Kidney glomerular epithelial cell (primary cell): ENCODE data around the gene GNB4.

Experiments
- DNase-seq: peaks from one replicate; lab custom pipeline; 2025; lab: John Stamatoyannopoulos, UW

The GNB4 gene

DNA sequence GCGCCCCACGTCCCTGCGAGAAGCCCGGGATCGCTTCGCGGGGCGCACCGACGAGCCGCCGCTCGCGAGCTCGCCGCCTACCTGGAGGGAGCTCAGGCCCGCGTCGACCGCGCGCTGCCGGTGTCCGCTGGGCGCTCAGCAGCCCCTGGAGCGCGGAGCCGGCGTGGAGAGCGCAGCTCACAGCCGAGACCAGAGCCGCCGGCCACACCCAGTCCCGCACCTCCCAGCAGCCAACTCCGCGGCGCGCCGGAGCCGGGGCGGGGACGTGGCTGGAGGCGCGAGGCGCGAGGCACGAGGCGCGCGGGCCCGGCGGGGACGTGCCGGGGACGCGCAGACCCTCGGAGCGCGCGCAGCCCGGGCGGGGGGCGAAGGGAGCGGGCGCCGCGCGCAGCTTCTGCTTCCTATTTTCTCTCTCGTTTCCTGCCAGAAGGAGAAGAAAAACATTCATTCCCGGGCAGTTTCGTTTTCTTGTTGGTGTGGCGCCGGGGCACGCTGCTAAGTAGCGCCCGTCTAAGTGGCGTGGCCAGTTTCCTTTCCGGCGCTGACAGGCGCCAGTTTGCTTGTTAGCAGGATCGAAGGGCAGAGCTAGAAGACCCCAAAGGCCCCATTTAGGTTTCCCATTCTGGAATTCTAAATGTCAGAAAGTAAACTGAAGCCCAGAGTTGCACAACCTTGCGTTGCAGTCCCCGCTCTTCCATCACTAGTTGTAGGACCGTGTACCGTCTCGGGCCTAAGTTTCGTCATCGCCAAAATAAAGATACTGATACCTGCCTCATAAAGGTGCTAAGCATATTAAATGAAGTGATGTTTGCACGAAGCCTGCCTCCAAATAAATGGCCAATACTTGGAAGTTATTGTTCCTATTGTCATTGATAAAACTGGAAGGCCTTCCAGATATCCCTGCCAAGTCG lies at the start of gene GNB4:
Gene GNB4 (minus strand): TSS at position 206 of the 911 bp plus-strand sequence. CDS start 25,270 bp downstream, outside the sequence.
- DNase-seq = peak; percentile 66

- DNase-seq = no peak
Measured at GRCh38 chr3:179495483-179495882, 44.2 kb upstream of the GNB4 start.

- no peak for DNase-seq
Measured at GRCh38 chr3:179493260-179493659, 42.0 kb upstream of the GNB4 start.

- no peak for DNase-seq
Measured at GRCh38 chr3:179488213-179488612, 36.9 kb upstream of the GNB4 start.

GRCh38 chr3:179486806-179487205 lies 35.5 kb upstream of the GNB4 start:
- no peak for DNase-seq

DNA sequence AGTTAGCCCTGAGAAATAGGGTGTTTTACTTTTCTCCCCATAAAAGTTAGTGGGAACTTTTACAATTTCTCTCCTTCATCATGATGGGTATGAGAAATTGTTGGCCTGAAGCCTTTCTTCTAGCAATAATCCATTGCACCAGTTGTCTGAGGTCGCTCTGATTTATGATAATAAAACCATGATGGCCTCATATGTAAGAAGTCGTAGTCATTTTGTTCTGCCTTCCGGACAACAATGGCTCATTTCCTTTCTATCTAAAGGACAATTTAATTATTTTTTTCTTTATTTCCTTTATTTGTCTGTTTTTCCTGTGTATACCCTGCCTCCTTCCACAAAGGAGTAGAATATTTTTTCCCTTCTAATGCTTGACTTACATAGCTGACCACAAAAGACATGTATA lies 31.6 kb upstream of the GNB4 start:
- no peak for DNase-seq

- DNase-seq = no peak
Measured at GRCh38 chr3:179476215-179476614, 24.9 kb upstream of the GNB4 start.

- DNase-seq = no peak
Measured at GRCh38 chr3:179474480-179474879, 23.2 kb upstream of the GNB4 start.

GRCh38 chr3:179473565-179473964 lies 22.3 kb upstream of the GNB4 start:
- no peak for DNase-seq

DNA sequence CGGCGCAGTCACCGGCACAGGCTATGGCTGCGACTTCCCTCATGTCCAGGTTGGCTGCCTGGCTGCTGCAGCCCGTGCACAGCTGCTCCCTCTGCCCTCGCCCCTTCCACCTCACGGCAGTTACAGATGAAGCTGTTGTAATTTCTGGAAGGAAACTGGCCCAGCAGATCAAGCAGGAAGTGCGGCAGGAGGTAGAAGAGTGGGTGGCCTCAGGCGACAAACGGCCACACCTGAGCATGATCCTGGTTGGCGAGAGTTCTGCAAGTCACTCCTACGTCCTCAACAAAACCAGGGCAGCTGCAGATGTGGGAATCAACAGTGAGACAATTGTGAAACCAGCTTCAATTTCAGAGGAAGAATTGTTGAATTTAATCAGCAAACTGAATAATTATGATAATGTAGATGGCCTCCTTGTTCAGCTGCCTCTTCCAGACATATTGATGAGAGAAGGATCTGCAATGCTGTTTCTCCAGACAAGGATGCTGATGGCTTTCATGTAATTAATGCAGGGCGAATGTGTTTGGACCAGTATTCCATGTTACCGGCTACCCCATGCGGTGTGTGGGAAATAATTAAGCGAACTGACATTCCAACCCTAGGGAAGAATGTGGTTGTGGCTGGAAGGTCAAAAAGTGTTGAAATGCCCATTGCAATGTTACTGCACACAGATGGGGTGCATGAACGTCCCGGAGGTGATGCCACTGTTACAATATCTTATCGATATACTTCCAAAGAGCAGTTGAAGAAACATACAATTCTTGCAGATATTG lies 13.2 kb upstream of the GNB4 start:
- DNase-seq = no peak

GRCh38 chr3:179463319-179463718 lies 12.0 kb upstream of the GNB4 start:
- DNase-seq = no peak

- no peak for DNase-seq
Measured at GRCh38 chr3:179460260-179460659, 9.0 kb upstream of the GNB4 start.

DNA sequence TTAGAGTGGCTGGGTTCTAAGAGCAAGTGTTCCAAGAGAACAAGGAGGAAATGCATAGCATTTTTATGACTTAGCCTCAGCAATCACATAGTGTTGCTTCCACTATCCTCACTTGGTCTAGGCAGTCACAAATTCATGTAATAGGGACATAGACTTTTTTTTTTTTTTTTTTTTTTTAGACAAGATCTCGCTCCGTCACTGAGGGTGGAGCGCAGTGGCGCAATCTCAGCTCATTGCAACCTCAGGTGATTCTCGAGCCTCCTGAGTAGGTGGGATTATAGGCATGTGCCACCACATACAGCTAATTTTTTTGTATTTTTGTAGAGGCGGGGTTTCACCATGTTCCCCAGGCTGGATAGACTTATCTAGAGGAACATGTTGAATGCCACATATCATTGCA lies 4.7 kb upstream of the GNB4 start:
- no peak for DNase-seq

DNA sequence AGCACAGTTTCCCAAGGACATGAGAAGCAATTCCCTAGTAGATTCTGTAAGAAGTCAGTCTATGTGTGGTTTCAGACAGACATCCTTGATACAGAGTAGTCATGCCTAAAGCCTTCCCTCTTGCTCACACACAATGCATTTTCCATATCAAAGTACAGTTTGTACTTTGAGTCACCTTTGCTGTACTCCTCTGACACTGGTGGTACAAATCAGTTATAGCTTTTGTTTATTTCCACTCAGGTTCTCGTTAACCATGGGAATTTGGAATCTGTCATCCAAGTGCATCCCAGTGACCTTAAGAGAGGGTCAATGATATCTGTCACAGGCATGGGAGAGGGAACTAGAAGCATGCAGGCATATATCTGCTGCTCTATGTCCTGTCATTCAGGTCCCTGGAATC lies 3.6 kb upstream of the GNB4 start:
- no peak for DNase-seq

GRCh38 chr3:179453967-179454366 lies 2.7 kb upstream of the GNB4 start:
- DNase-seq = no peak

DNA sequence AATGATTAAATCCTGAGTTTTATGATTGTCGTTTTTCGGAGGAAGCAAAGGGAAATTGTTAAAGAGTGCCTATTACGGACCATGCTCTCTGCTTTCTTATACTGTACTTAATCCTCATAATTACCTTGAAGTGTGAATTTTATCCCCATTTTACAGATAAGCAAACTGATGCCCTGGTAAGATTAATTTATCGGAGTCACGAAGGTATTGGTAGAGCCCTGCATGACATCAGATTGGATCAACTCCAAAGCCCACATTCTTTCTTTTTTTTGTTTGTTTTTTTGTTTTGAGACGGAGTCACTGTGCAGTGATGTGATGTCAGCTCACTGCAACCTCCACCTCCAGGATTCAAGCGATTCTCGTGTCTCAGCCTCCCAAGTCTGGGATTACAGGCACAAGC lies 1.6 kb upstream of the GNB4 start:
- no peak for DNase-seq

- DNase-seq = no peak
Measured at GRCh38 chr3:179452176-179452564, 900 bp upstream of the GNB4 start.

DNA sequence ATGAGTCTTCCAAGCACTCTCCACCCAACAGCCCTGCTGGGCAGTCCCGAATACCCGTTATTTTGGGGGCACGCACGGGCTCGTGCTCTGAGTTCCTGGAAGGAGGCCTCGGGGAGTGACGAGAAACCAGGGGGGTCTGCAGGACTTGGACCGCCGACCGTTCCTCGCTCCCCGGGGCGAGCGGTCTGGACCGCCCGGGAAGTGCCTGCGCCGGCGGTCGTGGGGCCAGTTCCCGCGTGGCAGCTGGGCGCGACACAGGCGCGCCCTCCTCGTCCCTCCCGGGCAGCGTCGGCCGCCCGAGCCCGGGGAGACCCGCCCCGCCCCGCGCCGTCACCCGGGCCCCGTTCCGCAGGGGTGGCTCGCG lies 387 bp downstream of the GNB4 start:
- DNase-seq = no peak

- DNase-seq = no peak
Measured at GRCh38 chr3:179450261-179450701, 989 bp downstream of the GNB4 start.

DNA sequence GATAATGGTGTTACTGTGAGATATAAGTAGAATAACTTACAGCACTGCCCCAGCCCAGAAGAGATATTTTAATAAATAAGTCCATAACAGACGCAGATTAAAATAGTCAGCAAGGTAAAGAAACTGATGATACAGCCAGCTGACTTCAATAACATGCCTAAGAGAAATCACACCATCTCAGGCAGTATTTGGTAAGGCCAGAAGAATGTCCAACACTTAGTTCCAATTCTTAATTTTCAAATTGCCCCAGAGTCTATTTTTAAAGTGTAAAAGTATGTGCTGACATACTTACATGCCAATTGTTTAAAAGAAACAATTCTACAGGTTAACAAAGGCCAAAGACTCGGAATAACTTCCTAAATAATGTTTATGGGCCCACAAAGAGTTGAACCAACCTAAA lies 1.6 kb downstream of the GNB4 start:
- DNase-seq = no peak

- DNase-seq = no peak
Measured at GRCh38 chr3:179447251-179447650, 4.0 kb downstream of the GNB4 start.

- no peak for DNase-seq
Measured at GRCh38 chr3:179446501-179446900, 4.8 kb downstream of the GNB4 start.

- no peak for DNase-seq
Measured at GRCh38 chr3:179438841-179439240, 12.4 kb downstream of the GNB4 start.
